Muscle layer of duodenum (tissue), 2 donors: ENCODE results near the gene CACUL1.

Experiments
- H3K27ac ChIP-seq: one replicate; pipeline ENCODE4 v1.7.0; 2013; ENCODE audit warnings: mild to moderate bottlenecking, low read length
- H3K27me3 ChIP-seq: one replicate; pipeline ENCODE4 v1.7.0; 2013; ENCODE audit warnings: low read depth, mild to moderate bottlenecking, control low read depth, low read length
- H3K36me3 ChIP-seq, 2 donors: one replicate each; pipeline ENCODE4 v1.7.0; 2013; ENCODE audit warnings: low read length in 2 of 2, control low read depth in 1 of 2, mild to moderate bottlenecking in 1 of 2; ENCODE audit not compliant: insufficient read depth in 2 of 2, control insufficient read depth in 1 of 2
- H3K4me1 ChIP-seq, 2 donors: one replicate each; pipeline ENCODE4 v1.7.0; 2013; ENCODE audit warnings: low read length in 2 of 2, mild to moderate bottlenecking in 2 of 2, control low read depth in 1 of 2, moderate library complexity in 1 of 2; ENCODE audit not compliant: insufficient read depth in 2 of 2, control insufficient read depth in 1 of 2
- H3K4me3 ChIP-seq, 2 donors: one replicate each; pipeline ENCODE4 v1.7.0; 2013; ENCODE audit warnings: low read length in 2 of 2, low read depth in 1 of 2, mild to moderate bottlenecking in 1 of 2
- H3K9me3 ChIP-seq, 2 donors: one replicate each; pipeline ENCODE4 v1.7.0; 2013; ENCODE audit warnings: low read length in 2 of 2, control low read depth in 1 of 2, mild to moderate bottlenecking in 1 of 2; ENCODE audit not compliant: control insufficient read depth in 1 of 2
- donor health status: healthy.

The CACUL1 gene

GRCh38 chr10:118767297-118768040 is 12.7 kb upstream of the CACUL1 start:
- H3K27me3 ChIP-seq, result no peaks in the 10 kb centered on the region
- no peaks in the 10 kb centered on the region for H3K9me3 ChIP-seq
- H3K4me3 ChIP-seq, result no peak overlapping the region
- H3K36me3 ChIP-seq, result no peaks in the 10 kb centered on the region
- no peak overlapping the region for H3K27ac ChIP-seq
- no peaks in the 10 kb centered on the region for H3K4me1 ChIP-seq

DNA sequence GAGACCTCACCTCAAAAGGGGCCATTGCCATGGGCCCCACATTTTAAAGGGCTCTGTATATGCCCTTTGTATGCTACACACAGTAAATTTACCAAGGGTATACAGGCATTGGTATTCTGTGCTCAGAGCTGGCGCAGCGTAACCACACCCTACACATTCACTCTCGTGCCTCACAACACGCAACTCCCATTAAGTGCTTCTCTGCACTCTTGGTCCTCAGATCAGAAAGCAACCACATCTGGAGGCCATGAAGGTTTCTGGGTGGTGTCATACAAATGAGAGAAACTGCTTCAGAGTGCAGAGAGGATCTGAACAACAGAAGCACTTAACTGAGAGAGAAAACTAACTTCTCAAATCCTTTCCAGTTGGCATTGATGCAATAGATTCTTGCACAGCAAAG is 9.4 kb upstream of the CACUL1 start:
- no peak overlapping the region for H3K4me3 ChIP-seq
- no peaks in the 10 kb centered on the region for H3K27me3 ChIP-seq
- no peaks in the 10 kb centered on the region for H3K4me1 ChIP-seq
- no peaks in the 10 kb centered on the region for H3K36me3 ChIP-seq
- no peak overlapping the region for H3K27ac ChIP-seq
- no peaks in the 10 kb centered on the region for H3K9me3 ChIP-seq

GRCh38 chr10:118763202-118763988 is 8.6 kb upstream of the CACUL1 start:
- Histone ChIP-seq H3K4me1 (no peaks in the 10 kb centered on the region), H3K27ac (no peak overlapping the region)

GRCh38 chr10:118760265-118760664 is 5.5 kb upstream of the CACUL1 start:
- Histone ChIP-seq H3K9me3 (no peaks in the 10 kb centered on the region), H3K4me3 (no peak overlapping the region), H3K36me3 (no peaks in the 10 kb centered on the region), H3K4me1 (no peaks in the 10 kb centered on the region), H3K27ac (no peak overlapping the region), H3K27me3 (no peaks in the 10 kb centered on the region)

More at GRCh38 chr10:118763202-118763988, 8.6 kb upstream of the CACUL1 start:
- Histone ChIP-seq H3K36me3 (no peaks in the 10 kb centered on the region), H3K4me3 (no peak overlapping the region), H3K9me3 (no peaks in the 10 kb centered on the region), H3K27me3 (no peaks in the 10 kb centered on the region)

- Histone ChIP-seq H3K27me3 (no peaks in the 10 kb centered on the region), H3K27ac (no peak overlapping the region), H3K9me3 (no peaks in the 10 kb centered on the region), H3K36me3 (no peaks in the 10 kb centered on the region), H3K4me1 (peaks cover 0 to 2% of the 10 kb centered on the region in 2 donors), H3K4me3 (no peak overlapping the region)
Observed at GRCh38 chr10:118758449-118758848, 3.7 kb upstream of the CACUL1 start.

DNA sequence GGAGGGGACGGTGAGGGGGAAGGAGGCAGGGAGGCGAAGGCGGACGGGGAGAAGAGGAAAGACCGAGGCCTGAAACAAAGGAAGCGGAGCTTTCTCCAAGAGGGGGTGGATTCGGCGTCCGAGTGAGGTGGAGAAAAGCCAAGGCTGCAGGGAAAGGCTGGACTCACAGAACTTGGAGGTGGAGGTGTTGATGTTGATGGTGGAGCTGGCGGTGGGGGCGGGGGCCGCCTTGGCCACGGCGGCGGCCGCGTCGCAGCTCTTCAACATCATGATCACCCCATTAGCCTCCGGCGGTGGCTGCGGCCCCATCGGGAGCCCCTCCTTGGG is 578 bp downstream of the CACUL1 start:
- H3K27me3 ChIP-seq, result no peaks in the 10 kb centered on the region
- peak overlapping the region; percentile 64 for H3K27ac ChIP-seq
- H3K36me3 ChIP-seq, result no peaks in the 10 kb centered on the region
- H3K4me3 ChIP-seq, result peak overlapping the region; percentile 63 to 93
- H3K4me1 ChIP-seq, result peaks cover 0 to 16% of the 10 kb centered on the region in 2 donors
- H3K9me3 ChIP-seq, result no peaks in the 10 kb centered on the region

DNA sequence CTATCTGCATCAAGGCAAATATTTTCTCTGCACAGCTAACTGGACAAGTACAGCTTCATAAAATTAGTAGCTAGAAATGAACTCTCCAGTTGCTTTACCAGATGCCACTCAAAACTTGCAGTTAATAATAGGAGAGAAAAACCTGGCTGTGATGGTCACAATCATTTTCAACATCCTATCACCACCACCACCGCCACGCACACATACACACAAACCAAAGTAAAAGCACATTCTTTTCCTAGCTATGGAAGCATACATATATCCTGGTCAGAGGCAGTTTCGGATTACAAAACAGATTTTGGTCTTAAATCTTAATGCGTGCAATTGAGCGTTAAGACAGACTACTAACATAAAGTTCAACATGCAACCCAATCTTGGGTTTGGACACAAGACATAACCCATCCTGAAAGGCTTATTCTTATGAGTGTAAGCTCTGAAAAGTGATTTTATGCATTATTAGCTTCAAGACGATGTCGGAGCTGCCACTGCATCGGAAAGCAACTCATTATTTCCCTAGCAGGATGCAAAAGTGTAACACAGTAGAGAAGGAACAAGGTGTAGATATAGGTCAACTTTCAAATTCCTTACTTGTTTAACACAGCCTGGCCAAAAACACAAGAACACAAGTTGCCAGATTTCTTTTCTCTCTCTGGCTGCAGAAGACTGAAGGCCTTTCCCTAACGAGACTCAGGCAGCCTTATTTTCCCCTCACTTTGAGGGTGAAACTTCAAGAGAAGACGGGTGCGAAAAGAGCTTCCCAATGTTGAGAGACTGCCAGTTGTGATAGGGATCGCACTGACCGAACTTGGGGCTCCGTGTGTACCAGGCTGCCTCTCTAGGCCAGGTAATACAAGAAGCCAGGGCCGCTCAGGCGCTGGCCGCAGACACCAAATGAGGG is 1.2 kb downstream of the CACUL1 start:
- peak overlapping the region; percentile 64 for H3K27ac ChIP-seq

GRCh38 chr10:118752409-118752808 is 2.4 kb downstream of the CACUL1 start:
- Histone ChIP-seq H3K27me3 (no peaks in the 10 kb centered on the region), H3K4me1 (peaks cover 0 to 16% of the 10 kb centered on the region in 2 donors), H3K27ac (no peak overlapping the region), H3K4me3 (peak overlapping the region in 1 of 2 donors; percentile 93), H3K36me3 (no peaks in the 10 kb centered on the region), H3K9me3 (no peaks in the 10 kb centered on the region)

More for the DNA sequence above, 1.2 kb downstream of the CACUL1 start:
- no peaks in the 10 kb centered on the region for H3K9me3 ChIP-seq
- H3K27me3 ChIP-seq, result no peaks in the 10 kb centered on the region
- peak overlapping the region; percentile 63 to 93 for H3K4me3 ChIP-seq
- H3K4me1 ChIP-seq, result peaks cover 0 to 16% of the 10 kb centered on the region in 2 donors
- H3K36me3 ChIP-seq, result no peaks in the 10 kb centered on the region

GRCh38 chr10:118751265-118751664 is 3.5 kb downstream of the CACUL1 start:
- H3K4me1 ChIP-seq, result peaks cover 0 to 20% of the 10 kb centered on the region in 2 donors

DNA sequence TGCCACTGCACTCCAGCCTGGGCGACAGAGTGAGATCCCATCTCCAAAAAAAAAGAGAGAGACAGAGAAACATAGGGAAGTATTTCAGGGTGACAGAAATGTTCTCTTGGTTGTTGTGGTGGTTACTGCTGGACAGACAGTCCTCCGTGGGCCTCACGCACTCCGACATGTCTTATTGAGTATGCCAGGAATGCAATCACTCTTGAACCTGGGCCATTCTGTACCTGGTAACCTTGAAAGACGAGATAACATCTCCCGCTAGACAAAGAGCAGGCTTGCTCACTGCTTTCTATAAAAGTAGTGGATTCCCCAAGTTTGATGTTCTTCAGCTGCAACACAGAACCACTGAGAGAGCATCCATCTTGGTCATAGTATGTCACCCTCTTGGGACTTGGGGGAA is 6.7 kb downstream of the CACUL1 start:
- no peaks in the 10 kb centered on the region for H3K36me3 ChIP-seq
- no peak overlapping the region for H3K27ac ChIP-seq
- H3K9me3 ChIP-seq, result no peaks in the 10 kb centered on the region
- H3K4me1 ChIP-seq, result peaks cover 0 to 14% of the 10 kb centered on the region in 2 donors
- no peaks in the 10 kb centered on the region for H3K27me3 ChIP-seq
- H3K4me3 ChIP-seq, result no peak overlapping the region

More at GRCh38 chr10:118751265-118751664, 3.5 kb downstream of the CACUL1 start:
- no peak overlapping the region for H3K4me3 ChIP-seq
- H3K36me3 ChIP-seq, result no peaks in the 10 kb centered on the region
- H3K27me3 ChIP-seq, result no peaks in the 10 kb centered on the region
- H3K9me3 ChIP-seq, result no peaks in the 10 kb centered on the region
- no peak overlapping the region for H3K27ac ChIP-seq

DNA sequence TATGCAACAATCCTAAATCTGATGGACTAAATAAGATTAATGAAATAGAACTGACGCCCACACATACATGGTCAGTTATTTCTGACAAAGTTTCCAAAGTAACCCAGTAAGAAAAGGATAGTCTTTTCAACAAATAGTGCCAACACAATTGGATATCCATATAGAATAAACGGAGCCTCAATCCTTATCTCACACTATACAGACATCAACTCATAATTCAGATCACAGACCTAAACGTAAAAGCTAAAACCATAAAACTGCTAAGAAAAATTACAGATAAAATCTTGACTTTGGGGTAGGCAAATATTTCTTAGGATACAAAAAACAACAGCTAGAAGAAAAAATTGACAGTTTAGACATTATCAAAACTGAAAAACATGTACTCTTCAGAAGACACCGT is 8.5 kb downstream of the CACUL1 start:
- Histone ChIP-seq H3K36me3 (no peaks in the 10 kb centered on the region), H3K4me1 (peaks cover 12 to 21% of the 10 kb centered on the region in 2 donors), H3K4me3 (no peak overlapping the region), H3K9me3 (no peaks in the 10 kb centered on the region), H3K27ac (no peak overlapping the region), H3K27me3 (no peaks in the 10 kb centered on the region)
